A204.1 (cell line): Measurements from ENCODE around the gene CLEC6A.
"Not testable (repeated sequence)": the region's sequence is repeated elsewhere in the genome, so short reads cannot be mapped to it uniquely, and the experiment has no call there.

Source experiments
- FAIRE-seq: peaks from 2 replicates; lab custom pipeline; 2012; peaks lifted over from hg19 to GRCh38; lab: Jason Lieb, UNC

The CLEC6A gene

GRCh38 chr12:8495671-8496070 lies 39.9 kb downstream of the CLEC6A start:
- FAIRE-seq = not testable (repeated sequence)

GRCh38 chr12:8496074-8496473 lies 40.3 kb downstream of the CLEC6A start:
- FAIRE-seq = not testable (repeated sequence)

GRCh38 chr12:8499616-8500015 lies 43.9 kb downstream of the CLEC6A start:
- no peak for FAIRE-seq

- FAIRE-seq = no peak
Measured at GRCh38 chr12:8501720-8502119, 46.0 kb downstream of the CLEC6A start.

- FAIRE-seq = no peak
Measured at GRCh38 chr12:8504351-8504750, 48.6 kb downstream of the CLEC6A start.

GRCh38 chr12:8507596-8507995 lies 51.8 kb downstream of the CLEC6A start:
- no peak for FAIRE-seq

- FAIRE-seq = no peak
Measured at GRCh38 chr12:8508223-8508622, 52.5 kb downstream of the CLEC6A start.

GRCh38 chr12:8508910-8509841 lies 53.4 kb downstream of the CLEC6A start:
- FAIRE-seq = no peak

- FAIRE-seq = no peak
Measured at GRCh38 chr12:8513256-8513655, 57.5 kb downstream of the CLEC6A start, which contains the start of gene CLEC4D. Gene CLEC4D, plus strand, starts transcription at chr12:8513503. Its CDS starts 230 bp downstream, at chr12:8513733.

GRCh38 chr12:8517971-8518370 lies 62.2 kb downstream of the CLEC6A start:
- no peak for FAIRE-seq

GRCh38 chr12:8519171-8519570 lies 63.4 kb downstream of the CLEC6A start:
- no peak for FAIRE-seq

- no peak for FAIRE-seq
Measured at GRCh38 chr12:8527250-8528130, 71.7 kb downstream of the CLEC6A start.
